GM23338 (cell line): Measurements from ENCODE around the gene TCF12. TPM values are rescaled to one million over a fixed set of nuclear protein-coding genes. Genes with fewer than 3 reads are reported as not detected.

ENCODE experiments used
- ATAC-seq: fragments of 200-7000 bp; cut with Tn5 transposase; 3 replicates; pipeline ENCODE4 v1.9.1; 2020
- DNase-seq: peaks from one replicate; pipeline ENCODE4 v3.0.0-alpha.2; 2015; ENCODE audit warnings: low spot score
- H2AFZ ChIP-seq: fragments of 200-600 bp; sonication (generic); 2 replicates; pipeline ENCODE4 v1.8.0; 2016; ENCODE audit warnings: antibody characterized with exemption, mild to moderate bottlenecking, moderate library complexity
- H3F3A ChIP-seq: fragments of 200-600 bp; sonication (generic); replicated peaks from 2 replicates; pipeline ENCODE4 v1.8.0; 2017; ENCODE audit warnings: antibody characterized with exemption, mixed run types, low read depth
- H3K27ac ChIP-seq: fragments of 200-600 bp; sonication (generic); 2 replicates; pipeline ENCODE4 v1.6.1; 2016; ENCODE audit warnings: low read depth
- H3K27me3 ChIP-seq: fragments of 200-600 bp; sonication (generic); 2 replicates; pipeline ENCODE4 v1.8.0; 2016; ENCODE audit warnings: mild to moderate bottlenecking, mixed run types, moderate library complexity; ENCODE audit not compliant: insufficient read depth
- H3K36me3 ChIP-seq: fragments of 200-600 bp; sonication (generic); 2 replicates; pipeline ENCODE4 v1.8.0; 2016; ENCODE audit warnings: mild to moderate bottlenecking; ENCODE audit not compliant: insufficient read depth
- H3K4me1 ChIP-seq: fragments of 200-600 bp; sonication (generic); 2 replicates; pipeline ENCODE4 v1.8.0; 2016; ENCODE audit warnings: mild to moderate bottlenecking, moderate library complexity; ENCODE audit not compliant: insufficient read depth
- H3K4me2 ChIP-seq: fragments of 200-600 bp; sonication (generic); 2 replicates; pipeline ENCODE4 v1.7.1; 2017; ENCODE audit warnings: mixed run types
- H3K4me3 ChIP-seq: fragments of 200-600 bp; sonication (generic); 2 replicates; pipeline ENCODE4 v1.6.1; 2016; ENCODE audit warnings: mixed run types
- H3K79me2 ChIP-seq: fragments of 200-600 bp; sonication (generic); replicated peaks from 2 replicates; pipeline ENCODE4 v1.8.0; 2017; ENCODE audit warnings: mild to moderate bottlenecking; ENCODE audit not compliant: insufficient read depth
- H3K9me2 ChIP-seq: fragments of 200-600 bp; sonication (generic); 2 replicates; pipeline ENCODE4 v1.8.0; 2017; ENCODE audit not compliant: insufficient read depth
- H4K20me1 ChIP-seq: fragments of 200-600 bp; sonication (generic); replicated peaks from 2 replicates; pipeline ENCODE4 v1.8.0; 2017; ENCODE audit warnings: mild to moderate bottlenecking; ENCODE audit not compliant: insufficient read depth
- H3K27ac Mint-ChIP-seq: 2 replicates; pipeline ENCODE4 v1.8.0; 2020; ENCODE audit warnings: inconsistent platforms, mild to moderate bottlenecking, moderate library complexity, mixed read lengths
- H3K27me3 Mint-ChIP-seq: 3 replicates; pipeline ENCODE4 v1.8.0; 2022; ENCODE audit warnings: low read depth, mild to moderate bottlenecking, moderate library complexity, mixed read lengths, inconsistent platforms; ENCODE audit not compliant: insufficient read depth, poor library complexity
- H3K36me3 Mint-ChIP-seq: 3 replicates; pipeline ENCODE4 v1.8.0; 2021; ENCODE audit warnings: low read depth, mild to moderate bottlenecking, inconsistent platforms, moderate library complexity, mixed read lengths
- H3K4me1 Mint-ChIP-seq: 3 replicates; pipeline ENCODE4 v1.8.0; 2020; ENCODE audit warnings: mild to moderate bottlenecking, inconsistent platforms, mixed read lengths
- H3K4me3 Mint-ChIP-seq: 3 replicates; pipeline ENCODE4 v1.8.0; 2021; ENCODE audit warnings: moderate library complexity, mild to moderate bottlenecking, inconsistent platforms, mixed read lengths
- H3K9me3 Mint-ChIP-seq: 3 replicates; pipeline ENCODE4 v1.8.0; 2020; ENCODE audit warnings: moderate library complexity, mild to moderate bottlenecking, inconsistent platforms, mixed read lengths
- CREB1 ChIP-seq: fragments of 250-450 bp; sonication (Bioruptor Pico); IDR thresholded peaks from 2 replicates; pipeline ENCODE4 v1.5.0; 2020; ENCODE audit warnings: low read depth, mild to moderate bottlenecking, moderate library complexity
- CTCF ChIP-seq, 2 experiments: fragments of 200-600 bp in 1 of 2; sonication (generic) in 1 of 2; conservative IDR thresholded peaks; 2 replicates each; pipeline versions ENCODE4 v1.5.1 to v1.6.1; 2016 to 2017; ENCODE audit warnings: antibody characterized with exemption in 2 of 2, low read depth in 2 of 2, mild to moderate bottlenecking in 2 of 2, moderate library complexity in 1 of 2
- ETS1 ChIP-seq: IDR thresholded peaks from 2 replicates; pipeline ENCODE4 v1.6.1; 2016; ENCODE audit warnings: antibody characterized with exemption
- EZH2 ChIP-seq: fragments of 200-600 bp; sonication (generic); IDR thresholded peaks from one replicate; pipeline ENCODE4 v1.8.0; 2017; ENCODE audit warnings: antibody characterized with exemption, mild to moderate bottlenecking, low read depth; ENCODE audit not compliant: unreplicated experiment
- EZH2phosphoT487 ChIP-seq: fragments of 200-600 bp; sonication (generic); IDR thresholded peaks from one replicate; pipeline ENCODE4 v1.8.1; 2018; ENCODE audit warnings: antibody characterized with exemption; ENCODE audit not compliant: unreplicated experiment
- JUNB ChIP-seq: IDR thresholded peaks from one replicate; pipeline ENCODE4 v1.6.1; 2016; ENCODE audit warnings: antibody characterized with exemption; ENCODE audit not compliant: unreplicated experiment
- NANOG ChIP-seq: IDR thresholded peaks from 2 replicates; pipeline ENCODE4 v1.6.1; 2016; ENCODE audit warnings: antibody characterized with exemption, borderline replicate concordance
- POLR2AphosphoS5 ChIP-seq: IDR thresholded peaks from 2 replicates; pipeline ENCODE4 v1.6.1; 2016; ENCODE audit warnings: antibody characterized with exemption, low read depth
- REST ChIP-seq: IDR thresholded peaks from one replicate; pipeline ENCODE4 v1.6.1; 2018; ENCODE audit warnings: antibody characterized with exemption; ENCODE audit not compliant: unreplicated experiment
- STAT1 ChIP-seq: IDR thresholded peaks from one replicate; pipeline ENCODE4 v1.6.1; 2016; ENCODE audit warnings: antibody characterized with exemption; ENCODE audit not compliant: unreplicated experiment
- ZNF114 ChIP-seq: fragments of 250-450 bp; sonication (Bioruptor Pico); IDR thresholded peaks from 2 replicates; pipeline ENCODE4 v1.5.0; 2020; ENCODE audit warnings: mild to moderate bottlenecking, moderate library complexity
- ZNF331 ChIP-seq: fragments of 250-450 bp; sonication (Bioruptor Pico); IDR thresholded peaks from 2 replicates; pipeline ENCODE4 v1.5.0; 2020; ENCODE audit warnings: low read depth, mild to moderate bottlenecking, moderate library complexity
- ZNF462 ChIP-seq: fragments of 250-450 bp; sonication (Bioruptor Pico); IDR thresholded peaks from 2 replicates; pipeline ENCODE4 v1.5.0; 2020; ENCODE audit warnings: mild to moderate bottlenecking, moderate library complexity
- polyA plus RNA-seq: library from polyadenylated mRNA; unstranded; fragments of >200 nt; fragmentation: Nextera tagmentation; extraction: Ambion mirVana; gene quantifications from 2 replicates; pipeline ENCODE4 v1.2.1, GENCODE V29; 2016
- total RNA-seq: library from RNA; depleted of rRNA; stranded (reverse); fragments of >200 nt; shearing (Covaris generic); gene quantifications from 2 replicates; pipeline ENCODE4 v1.2.3, GENCODE V29; 2014

Gene TCF12
- total and polyA plus RNA-seq, 2 experiments from 2014 or later, result 27.6 to 104 TPM

GRCh38 chr15:57195326-57195725 is 276.9 kb downstream of the TCF12 start:
- H3K4me1 ChIP-seq, result peaks cover 32% of the 10 kb centered on the region
- H3K27ac Mint-ChIP-seq, result 0 out of 2 replicates have a peak overlapping the region, but pooled peaks have one; percentile 12
- no peaks in the 10 kb centered on the region; the same call in 1 of the 2 replicates for H3K79me2 ChIP-seq
- no peaks in the 10 kb centered on the region for H3K9me2 ChIP-seq
- peaks cover 45% of the 10 kb centered on the region for H3K4me1 Mint-ChIP-seq
- no peak for TF ChIP-seq ZNF331 (CRISPR knock-in tag)
- TF ChIP-seq ZNF462, result no peak
- no peak for TF ChIP-seq EZH2
- TF ChIP-seq ETS1, result no peak
- no peak for TF ChIP-seq NANOG
- TF ChIP-seq CREB1 (CRISPR knock-in tag), result no peak
- no peak for TF ChIP-seq POLR2AphosphoS5
- TF ChIP-seq STAT1, result no peak
- no peak for TF ChIP-seq JUNB
- no peak for TF ChIP-seq EZH2phosphoT487
- no peak for TF ChIP-seq ZNF114 (CRISPR knock-in tag)
- TF ChIP-seq REST, result no peak
- TF ChIP-seq CTCF (conservative IDR thresholded peaks at IDR 0.05; ENCODE audit: low read depth in 2 of 2), result no peak
- H3K27ac ChIP-seq, result no peak overlapping the region
- H3K9me3 Mint-ChIP-seq, result no peaks in the 10 kb centered on the region
- H3K4me3 ChIP-seq, result no peak overlapping the region
- no peaks in the 10 kb centered on the region for H3K36me3 ChIP-seq
- ATAC-seq (no peak), DNase-seq (no peak)
- no peak overlapping the region for H3K4me2 ChIP-seq
- peaks cover 6% of the 10 kb centered on the region for H3K27me3 Mint-ChIP-seq
- no peaks in the 10 kb centered on the region for H4K20me1 ChIP-seq
- H3K4me3 Mint-ChIP-seq, result no peak overlapping the region
- H3K27me3 ChIP-seq, result no peaks in the 10 kb centered on the region
- no peak overlapping the region for H2AFZ ChIP-seq
- H3F3A ChIP-seq, result peaks cover 3% of the 10 kb centered on the region; the same call in 1 of the 2 replicates
- peaks cover 15% of the 10 kb centered on the region; the same call in 2 of the 3 replicates for H3K36me3 Mint-ChIP-seq
